GM18858 (cell line): ENCODE measurements around the gene OPRD1.

ENCODE experiments used
- ATAC-seq: cut with Tn5 transposase; IDR thresholded peaks from one replicate; pipeline ENCODE4 v1.9.1; 2021; ENCODE audit not compliant: unreplicated experiment

Gene OPRD1

DNA sequence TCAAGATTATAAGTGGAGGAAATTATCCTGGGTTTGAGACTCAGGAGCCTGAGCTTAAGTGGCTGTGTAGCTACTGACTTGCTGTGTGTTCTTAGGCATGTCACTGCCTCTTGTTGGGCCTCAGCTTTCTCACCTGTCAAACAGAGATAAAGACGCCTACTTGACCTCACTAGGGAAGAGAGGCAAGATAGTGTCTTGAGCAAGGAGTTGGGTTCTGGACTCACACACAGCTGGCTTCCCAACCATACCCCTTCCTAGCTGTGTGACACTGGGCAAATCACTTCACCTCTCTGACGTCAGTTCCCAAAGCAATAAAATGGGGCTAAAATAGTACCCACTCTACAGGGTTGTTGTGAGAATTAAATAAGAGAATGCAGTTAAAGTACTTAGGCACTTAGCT lies 90.8 kb downstream of the OPRD1 start:
- ATAC-seq: no peak

DNA sequence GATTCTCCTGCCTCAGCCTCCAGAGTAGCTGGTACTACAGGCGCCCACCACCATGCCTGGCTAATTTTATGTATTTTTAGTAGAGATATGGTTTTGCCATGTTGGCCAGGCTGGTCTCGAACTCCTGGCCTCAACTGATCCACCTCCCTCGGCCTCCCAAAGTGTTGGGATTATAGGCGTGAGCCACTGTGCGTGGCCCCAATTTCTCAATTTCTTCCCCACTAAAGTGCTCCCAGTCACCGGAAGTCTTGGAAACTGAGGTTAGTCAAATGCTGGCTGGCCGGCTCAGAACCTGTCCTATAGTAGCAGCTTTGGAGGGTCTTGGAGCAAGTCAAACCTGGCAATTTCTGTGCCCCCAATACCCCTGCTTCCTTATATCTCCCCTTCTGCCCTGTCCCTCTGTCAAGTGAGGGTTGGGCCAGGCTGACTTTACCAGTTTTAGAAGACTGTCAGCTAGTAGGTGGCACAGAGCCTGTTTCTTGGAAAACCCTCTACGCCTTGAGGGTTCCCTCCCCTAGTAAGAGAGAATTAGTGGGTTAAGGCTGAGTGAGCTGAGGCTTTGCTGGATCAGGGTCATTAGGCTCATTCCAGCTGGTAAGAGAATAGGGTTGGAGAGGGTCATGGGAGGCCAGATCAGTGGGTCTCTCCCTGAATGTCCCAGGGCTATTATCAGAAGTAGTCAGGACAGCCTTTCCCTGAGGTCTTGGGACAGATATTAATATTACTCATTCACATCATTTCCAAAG lies 94.1 kb downstream of the OPRD1 start:
- no peak for ATAC-seq

DNA sequence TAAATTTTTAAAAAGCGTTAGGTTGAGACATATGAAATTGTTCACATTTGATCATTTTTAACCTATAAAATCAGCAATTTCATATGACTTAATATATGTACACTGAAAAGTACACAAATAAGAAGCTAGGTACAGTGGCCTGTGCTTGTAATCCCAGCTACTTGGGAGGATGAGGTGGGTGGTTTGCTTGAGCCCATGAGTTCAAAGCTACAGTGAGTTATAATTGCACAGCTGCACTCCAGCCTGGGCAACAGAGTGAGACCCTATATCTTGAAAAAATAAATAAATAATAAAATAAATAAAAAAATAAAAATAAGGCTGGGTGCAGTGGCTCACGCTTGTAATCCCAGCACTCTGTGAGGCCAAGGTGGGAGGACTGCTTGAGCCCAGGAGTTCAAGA lies 97.2 kb downstream of the OPRD1 start:
- ATAC-seq: no peak

DNA sequence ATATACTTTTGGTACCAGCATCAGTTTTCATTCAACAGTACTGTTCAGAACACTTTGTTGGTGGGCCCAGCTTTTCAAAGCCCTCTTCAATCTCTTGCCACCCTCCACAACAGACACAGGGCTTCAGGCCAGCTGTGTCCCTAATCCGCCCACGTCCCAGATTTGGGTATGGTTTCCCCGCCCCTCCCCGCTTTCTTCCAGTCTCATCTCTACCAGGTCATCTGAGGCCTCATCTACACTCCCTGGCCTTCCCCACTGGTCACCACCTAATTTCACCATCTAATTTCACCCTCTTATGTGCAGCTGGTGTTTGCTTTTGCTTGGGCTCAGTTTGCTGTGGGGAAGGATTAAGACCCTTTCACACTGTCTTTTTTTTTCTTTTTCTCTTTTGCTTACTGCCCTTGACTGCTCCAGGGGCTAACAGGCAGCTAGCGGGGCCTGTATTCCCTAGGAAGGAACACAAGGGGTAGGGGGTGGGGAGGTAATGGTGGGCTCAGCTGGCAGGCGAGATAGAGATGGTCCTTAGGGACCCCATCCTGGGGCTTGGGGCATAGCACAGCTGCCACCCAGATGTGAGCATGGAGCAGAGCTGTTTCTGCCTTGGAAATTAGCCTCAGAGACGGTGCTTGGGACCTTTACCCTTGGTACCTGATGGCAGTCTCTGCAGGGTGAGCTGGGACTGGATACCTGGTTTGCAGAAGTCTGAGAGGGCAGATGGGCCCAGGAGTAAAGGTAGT lies 98.6 kb downstream of the OPRD1 start:
- no peak for ATAC-seq

DNA sequence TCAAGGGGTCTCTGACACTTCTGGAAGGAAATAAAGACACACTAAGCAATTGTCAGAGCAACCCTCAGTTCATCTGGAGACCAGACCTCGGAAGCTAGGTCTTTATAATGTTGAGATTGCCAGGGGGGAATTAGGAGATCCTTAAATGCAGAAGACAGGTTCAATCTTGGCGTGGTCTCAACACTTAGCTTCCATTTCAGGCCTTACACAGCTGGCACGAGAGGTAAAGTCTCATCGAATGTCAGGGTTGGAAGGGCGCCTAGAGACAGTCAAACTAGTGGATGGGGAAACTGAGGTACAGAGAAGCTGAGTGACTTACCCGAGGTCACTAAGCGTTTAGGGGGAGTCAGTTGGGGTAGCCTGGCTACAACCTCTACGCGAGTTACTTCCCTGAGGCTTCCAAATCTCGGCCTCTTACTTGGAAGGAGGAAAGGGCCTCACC lies 101.8 kb downstream of the OPRD1 start:
- ATAC-seq: no peak

DNA sequence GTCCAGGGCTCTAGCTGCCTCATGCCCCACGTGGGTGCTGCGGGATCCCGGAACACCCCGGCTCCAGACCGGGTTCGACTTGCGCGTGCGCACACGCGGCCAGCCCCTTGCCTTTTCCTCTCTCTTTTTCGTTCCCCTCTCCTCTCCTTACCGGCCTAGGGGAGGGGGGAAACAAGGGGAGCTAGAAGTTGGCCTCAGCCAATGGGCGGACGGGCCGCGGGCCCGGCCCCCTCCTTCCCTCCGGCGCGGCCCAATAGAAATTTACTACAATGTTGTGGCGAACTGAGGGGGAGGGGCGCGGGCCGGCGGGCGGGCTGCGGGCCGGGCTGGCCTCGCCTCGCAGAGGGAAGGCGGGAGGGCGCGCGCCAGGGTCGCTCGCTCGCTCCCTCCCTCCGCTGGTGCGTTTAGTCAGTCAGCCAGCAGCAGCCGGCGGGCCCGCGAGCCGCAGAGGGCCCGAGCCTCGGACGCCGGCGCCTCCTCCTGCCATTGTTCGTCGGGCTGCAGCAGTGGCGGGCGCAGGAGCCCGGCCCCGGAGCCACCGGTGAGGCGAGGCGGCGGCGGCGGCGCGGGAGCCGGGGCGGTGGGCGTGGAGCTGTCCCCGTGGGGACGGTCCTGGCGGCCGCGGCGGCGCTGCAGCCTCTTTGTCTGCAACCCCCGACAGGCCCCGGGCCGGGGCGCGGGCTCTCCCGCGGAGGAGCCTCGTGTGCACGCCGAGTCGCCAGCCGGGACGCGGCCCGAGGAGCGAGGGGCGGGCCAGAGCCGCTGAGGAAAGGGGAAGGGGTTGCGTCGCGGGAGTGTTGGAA lies 102.5 kb downstream of the OPRD1 start, which contains the start of gene EPB41:
Gene EPB41 (plus strand): TSS at position 342 of the 803 bp plus-strand sequence. CDS start 72,869 bp downstream, outside the sequence.
- ATAC-seq: no peak

DNA sequence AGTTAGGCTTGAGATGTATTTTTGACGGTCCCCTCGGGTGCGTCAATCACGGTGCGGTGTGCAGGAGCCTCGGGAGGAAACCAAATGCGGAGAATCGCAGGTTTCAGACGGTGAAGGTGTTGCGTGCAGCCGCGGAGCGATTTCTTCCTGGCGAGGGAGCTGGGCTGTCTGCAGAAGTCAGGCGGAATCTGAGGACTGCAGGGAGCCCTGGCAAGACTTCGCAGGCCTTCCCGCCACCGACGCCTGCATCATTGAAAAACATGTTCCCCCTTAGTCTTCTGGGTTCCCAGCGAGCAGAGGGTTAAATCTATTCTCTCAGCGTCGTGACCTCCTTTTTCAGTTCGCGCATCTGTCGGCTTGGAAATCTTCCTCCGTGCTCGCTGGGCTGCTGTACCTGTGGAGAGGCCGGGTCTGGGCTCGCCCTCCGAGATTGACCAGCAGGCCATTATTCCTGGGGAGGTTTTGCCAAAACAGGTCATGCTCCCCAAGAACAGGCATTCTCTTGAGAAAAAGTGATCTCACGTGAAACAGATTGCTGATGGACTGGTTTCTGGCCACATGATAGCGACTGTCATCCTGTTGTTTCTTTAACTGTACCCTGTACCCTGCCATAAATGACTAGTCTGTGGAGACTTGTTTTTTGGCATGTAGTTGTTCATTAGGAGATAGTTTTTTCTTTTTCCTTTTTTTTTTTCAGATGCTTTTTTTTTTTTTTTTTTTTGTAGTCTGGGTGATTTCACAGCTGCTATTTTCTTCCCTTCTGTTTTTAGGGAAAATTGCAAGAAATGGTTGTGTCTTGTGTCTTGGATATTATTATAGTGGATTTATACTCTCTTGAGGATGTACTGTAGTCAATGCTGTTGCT lies 103.3 kb downstream of the OPRD1 start:
- no peak for ATAC-seq

DNA sequence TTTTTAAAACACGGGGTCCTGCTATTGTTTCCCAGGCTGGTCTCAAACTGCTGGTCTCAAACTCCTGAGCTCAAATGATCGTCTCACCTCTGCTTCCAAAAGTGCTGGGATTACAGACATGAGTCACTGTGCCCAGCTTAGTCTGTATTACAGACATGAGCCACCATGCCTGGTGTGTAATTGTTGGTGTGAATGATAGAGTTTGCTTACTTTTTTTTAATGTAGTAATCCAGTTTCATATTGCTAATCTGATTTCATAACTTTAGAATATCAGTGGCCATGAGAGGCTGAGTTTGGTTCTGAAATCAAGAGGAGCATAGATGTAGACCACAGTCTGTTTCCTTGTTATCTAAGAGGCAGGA lies 105.8 kb downstream of the OPRD1 start:
- ATAC-seq: no peak
